NCI-H2196 (cell line): ENCODE results near the gene LRBA.

Experiments
- DNase-seq: peaks from one replicate; lab custom pipeline; 2025; ENCODE audit not compliant: unreplicated experiment; lab: John Stamatoyannopoulos, UW

The LRBA gene

DNA sequence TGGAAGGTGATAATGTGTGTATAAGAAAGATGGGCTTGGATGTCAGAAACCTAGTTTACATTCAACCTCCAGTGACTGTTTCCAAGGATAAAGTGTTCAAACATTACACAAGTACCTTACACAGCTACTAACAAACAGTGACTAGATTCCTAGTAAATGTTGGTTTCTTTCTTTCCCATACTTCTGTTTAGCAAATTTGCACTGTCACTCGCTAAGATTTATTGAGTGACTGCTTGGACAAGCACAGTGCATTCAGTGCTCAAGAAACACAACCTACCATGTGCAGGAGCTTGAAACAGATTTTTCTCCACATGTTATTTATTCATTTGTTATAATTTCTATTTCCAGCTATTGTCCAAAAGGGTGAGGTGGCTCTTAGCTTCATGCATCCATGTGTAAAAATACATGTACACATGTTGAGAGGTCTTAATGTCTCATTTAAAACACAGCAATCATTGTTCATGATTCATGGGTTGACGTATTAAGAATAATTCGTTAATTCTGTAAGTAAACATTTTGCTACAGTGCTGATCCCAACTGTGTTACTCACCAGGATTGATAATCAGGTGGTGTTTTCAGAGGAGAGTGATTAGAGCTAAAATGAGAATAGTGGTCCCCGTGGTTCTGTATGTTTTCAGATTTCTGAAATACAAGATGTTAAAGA is 783.8 kb downstream of the LRBA start:
- no peak for DNase-seq

DNA sequence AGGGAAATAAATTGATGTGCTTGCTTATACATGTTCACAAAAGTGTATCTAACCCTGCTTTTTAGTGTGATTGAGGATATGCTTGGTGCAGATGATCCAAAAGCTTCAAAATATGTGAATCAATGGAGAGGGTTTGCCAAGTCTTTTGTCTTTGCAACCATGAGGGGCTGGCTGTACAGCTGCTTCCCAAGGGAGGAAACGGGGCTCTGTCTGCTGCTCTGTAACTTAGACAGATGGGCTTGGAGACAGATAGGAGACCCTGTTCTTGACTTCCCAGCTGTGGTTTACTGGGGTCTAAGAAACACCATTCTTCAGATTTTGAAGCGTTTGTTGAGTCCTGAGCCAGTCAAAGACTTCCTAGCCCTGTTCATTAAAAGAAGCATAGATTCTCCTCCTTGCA is 784.5 kb downstream of the LRBA start:
- no peak for DNase-seq

DNA sequence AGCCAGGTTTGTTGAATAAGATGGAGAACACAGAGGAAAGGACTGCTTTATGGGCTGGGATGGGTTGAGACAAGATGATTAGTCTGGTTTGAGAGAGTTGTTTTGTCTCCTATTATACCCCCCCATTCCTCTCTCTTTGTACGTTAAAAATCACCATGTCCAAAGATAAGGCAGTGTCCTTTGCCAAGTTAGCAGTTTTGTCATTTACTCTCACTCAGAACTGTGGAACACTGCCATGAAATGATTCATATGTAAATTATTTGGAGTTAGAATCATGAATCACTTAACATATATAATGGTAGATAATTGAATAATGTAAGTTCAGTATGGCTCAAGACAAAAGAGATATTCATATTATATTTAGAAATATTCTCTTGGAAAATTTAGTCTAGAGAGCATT is 785.6 kb downstream of the LRBA start:
- DNase-seq, result no peak

DNA sequence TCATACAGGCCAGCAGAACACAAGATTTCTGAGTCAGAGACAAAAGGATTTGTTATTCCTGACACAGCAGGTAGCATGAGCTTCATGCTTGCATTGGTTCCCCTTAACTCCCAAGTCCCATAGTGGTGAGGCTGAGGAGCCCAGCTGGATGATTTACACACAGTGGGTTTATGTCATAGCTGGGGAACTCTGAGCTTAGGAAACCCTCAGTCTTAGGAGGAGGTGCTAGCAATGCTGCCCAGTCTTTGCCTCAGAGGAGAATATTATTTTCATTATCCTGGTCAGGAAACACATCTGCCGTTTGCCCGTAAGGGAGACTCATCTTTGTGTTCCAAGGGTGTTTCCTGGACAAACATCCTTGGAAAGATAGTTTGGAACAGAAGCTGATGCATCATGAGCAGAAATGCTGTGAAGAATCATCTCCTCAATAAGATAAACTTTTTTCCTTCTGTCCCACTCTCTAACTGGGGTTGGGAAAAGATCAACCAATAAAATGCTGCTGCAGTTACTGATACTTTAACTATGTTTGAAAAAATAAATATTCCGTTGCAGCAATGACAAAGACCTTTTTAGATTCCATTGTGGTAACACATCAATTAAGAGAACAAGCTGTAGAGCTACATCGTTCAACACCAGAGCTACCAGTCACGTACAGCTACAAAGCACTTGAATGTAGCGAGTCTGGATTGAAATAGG is 790.0 kb downstream of the LRBA start:
- no peak for DNase-seq

DNA sequence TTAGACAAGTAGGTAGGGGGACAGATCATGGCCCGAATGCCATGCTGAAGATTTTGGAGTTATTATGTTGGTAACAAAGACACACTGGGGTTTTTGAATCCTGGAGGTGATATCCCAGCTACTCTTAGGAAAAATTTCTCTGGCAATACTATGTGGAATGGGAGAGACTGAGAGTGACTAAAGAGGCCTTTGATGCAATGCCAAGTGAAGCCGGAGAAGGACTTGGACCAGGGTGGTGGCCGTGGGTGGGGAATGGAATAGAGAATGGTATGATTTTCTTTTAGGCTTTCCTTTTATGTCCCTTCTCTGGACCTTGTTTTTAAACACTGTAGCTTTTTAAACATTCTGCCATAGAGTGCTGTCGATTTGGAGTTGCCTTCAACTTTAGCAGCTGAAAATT is 795.2 kb downstream of the LRBA start:
- DNase-seq, result no peak

DNA sequence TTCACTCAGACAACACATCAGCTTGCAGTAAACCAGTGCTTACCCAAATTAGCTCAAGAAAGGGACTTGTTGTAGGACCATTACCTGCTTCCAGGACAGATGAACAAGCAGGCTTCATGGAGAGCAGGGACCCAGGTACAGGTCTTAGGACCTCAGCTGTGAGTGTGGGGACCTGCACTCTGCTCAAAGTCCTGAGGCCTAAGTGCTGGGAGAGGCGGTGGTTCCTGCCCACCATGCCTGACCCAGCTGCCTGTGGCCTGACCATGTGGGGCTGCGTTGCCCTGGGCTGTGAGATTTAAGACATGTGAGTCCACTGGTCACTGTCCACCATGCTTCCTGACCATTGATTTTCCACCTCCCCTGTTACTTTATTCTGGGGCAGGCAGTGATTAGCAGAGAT is 796.6 kb downstream of the LRBA start:
- DNase-seq, result no peak

DNA sequence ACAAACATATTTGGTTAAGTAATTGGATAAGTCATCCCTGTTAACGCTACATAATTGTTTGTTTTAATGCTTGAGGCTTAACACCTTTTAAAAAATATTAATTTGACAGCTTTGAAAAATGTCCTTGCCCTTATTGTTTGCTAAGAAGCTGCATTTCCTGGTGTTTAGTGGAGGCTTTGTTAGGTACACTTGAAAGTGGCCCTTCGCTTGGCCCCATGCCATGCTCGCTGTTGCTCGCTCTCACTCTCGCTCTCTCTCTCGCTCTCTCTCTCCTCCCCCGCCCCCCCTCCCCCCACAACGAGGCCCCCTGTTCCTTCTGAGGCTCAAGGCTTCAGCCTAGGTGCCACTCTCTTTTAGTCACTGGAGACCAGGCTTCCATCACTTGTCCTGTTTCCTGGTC is 797.3 kb downstream of the LRBA start:
- DNase-seq, result no peak

DNA sequence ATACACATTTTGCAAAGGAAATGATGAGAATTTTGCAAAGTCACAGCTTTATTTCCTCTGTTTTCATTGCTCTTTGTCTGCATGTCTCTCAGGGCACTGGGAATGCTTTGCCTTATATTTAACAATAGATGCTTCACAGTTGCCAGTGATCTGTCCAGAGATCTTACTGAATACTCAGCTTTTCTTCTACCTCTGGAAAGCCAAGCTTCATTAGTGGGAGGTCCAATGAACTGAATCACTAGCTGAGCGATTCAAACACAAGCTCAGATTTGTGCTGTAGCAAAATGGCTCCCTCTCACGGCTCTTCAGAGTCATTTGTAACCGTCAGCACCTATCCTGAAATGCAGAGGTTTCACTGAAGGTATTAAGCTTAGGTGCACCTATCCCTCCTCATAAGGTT is 797.9 kb downstream of the LRBA start:
- DNase-seq, result no peak

DNA sequence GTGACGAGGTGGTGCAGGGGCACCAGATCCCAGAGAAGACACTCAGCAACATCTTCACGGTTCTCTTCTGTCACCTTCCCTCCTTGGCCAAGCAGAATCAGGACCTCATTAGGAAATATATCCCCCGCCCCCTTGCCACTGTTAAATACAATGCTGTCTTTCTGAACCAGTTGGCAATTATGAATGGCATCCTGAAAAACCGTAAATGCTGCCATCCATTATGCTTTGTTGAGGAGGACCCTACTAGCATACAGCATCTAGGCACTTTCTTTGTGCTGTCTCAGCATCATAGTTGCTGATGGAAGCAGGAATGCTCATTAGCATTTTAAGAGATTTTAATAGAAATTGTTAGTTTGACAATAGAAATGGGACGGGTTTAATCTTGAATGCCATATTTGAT is 798.4 kb downstream of the LRBA start:
- DNase-seq, result no peak

DNA sequence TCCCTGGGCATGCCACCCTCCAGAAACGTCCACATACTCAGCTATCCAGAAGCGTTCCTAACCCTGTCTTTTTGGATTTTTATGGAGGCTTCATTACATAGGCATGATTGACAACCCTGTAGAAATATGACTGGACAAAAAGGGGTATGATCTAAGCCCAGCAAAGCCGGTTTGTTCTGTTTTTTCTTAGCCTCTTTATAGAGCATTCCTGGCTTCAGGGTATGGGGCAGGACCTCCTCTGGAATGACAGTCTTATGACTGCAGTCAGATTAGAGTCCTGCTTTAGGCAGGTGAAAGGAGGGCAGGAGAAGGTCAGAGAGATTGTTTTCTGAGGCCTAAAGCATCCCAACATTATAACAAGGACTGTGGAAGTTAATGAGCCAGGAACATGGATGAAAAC is 799.5 kb downstream of the LRBA start:
- DNase-seq, result no peak
